Thymus (tissue), 11 donors: ENCODE data around the gene OR4Q2. TPM values are rescaled to one million over a fixed set of nuclear protein-coding genes. Genes with fewer than 3 reads are reported as not detected.

ENCODE experiments used
- DNase-seq, 9 donors: peaks; one replicate each; pipeline ENCODE4 v3.0.0-alpha.2; 2013; ENCODE audit warnings: low spot score in 9 of 9, low read depth in 6 of 9, missing footprints in 1 of 9
- H3K27ac ChIP-seq, 2 donors: one replicate each; pipeline ENCODE4 v1.5.1; 2013; ENCODE audit warnings: control low read depth in 1 of 2, low read depth in 1 of 2, low read length in 1 of 2, mild to moderate bottlenecking in 1 of 2, moderate library complexity in 1 of 2
- H3K27me3 ChIP-seq, 2 donors: one replicate each; pipeline ENCODE4 v1.5.1; 2013; ENCODE audit warnings: low read length in 1 of 2; ENCODE audit not compliant: control insufficient read depth in 2 of 2, insufficient read depth in 1 of 2
- H3K36me3 ChIP-seq, 2 donors: one replicate each; pipeline ENCODE4 v1.5.1; 2013; ENCODE audit warnings: low read length in 1 of 2, mild to moderate bottlenecking in 1 of 2, moderate library complexity in 1 of 2; ENCODE audit not compliant: control insufficient read depth in 2 of 2, insufficient read depth in 2 of 2
- H3K4me1 ChIP-seq, 2 donors: one replicate each; pipeline ENCODE4 v1.5.1; 2013; ENCODE audit warnings: low read length in 2 of 2; ENCODE audit not compliant: control insufficient read depth in 2 of 2, insufficient read depth in 2 of 2
- H3K4me3 ChIP-seq, 2 donors: one replicate each; pipeline ENCODE4 v1.5.1; 2013; ENCODE audit warnings: low read length in 2 of 2, control low read depth in 1 of 2, mild to moderate bottlenecking in 1 of 2
- H3K9me3 ChIP-seq, 2 donors: one replicate each; pipeline ENCODE4 v1.5.1; 2013; ENCODE audit warnings: low read length in 1 of 2, mild to moderate bottlenecking in 1 of 2; ENCODE audit not compliant: control insufficient read depth in 2 of 2, insufficient read depth in 1 of 2
- WGBS: extraction: QIAGEN DNeasy Blood & Tissue Kit; methylation state at CpG from one replicate; pipeline ENCODE4 v1.1.7; 2013; 5-methylcytosine and 5-hydroxymethylcytosine counted together
- polyA plus RNA-seq: library from polyadenylated mRNA; stranded (reverse); fragments of 200-250 nt; gene quantifications from one replicate; pipeline ENCODE4 v1.2.3, GENCODE V29; 2013
- total RNA-seq: library from RNA; stranded (reverse); fragments of 120-200 nt; gene quantifications from one replicate; pipeline ENCODE4 v1.2.4, GENCODE V29; 2013
- donor health status: healthy.

The OR4Q2 gene
- total and polyA plus RNA-seq, 2 donors: not detected

DNA sequence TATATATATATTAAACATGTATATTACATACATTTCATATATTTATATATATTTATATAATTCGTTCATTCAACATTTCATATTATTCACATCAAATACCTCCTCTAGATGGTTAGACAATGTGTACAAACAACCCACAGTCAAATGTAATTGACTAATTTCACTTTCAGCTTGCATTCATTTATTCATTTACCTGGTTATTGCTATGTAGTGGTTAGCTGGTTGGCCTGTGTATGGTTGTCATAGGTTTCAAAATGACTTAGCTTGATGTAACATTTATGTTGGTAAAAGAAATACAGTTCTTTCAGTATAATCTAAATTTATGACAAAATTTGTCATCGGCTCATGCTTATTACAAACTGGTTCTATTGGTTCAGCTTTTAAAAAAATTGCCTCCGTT lies 33.5 kb downstream of the OR4Q2 start:
- 64% methylated on average over 3 of the region's 3 CpGs for WGBS
- DNase-seq: no peak
- Histone ChIP-seq H3K9me3 (peaks cover 0 to 5% of the 10 kb centered on the region in 2 donors), H3K36me3 (no peaks in the 10 kb centered on the region), H3K27me3 (no peaks in the 10 kb centered on the region), H3K4me3 (no peak overlapping the region), H3K27ac (no peak overlapping the region), H3K4me1 (no peaks in the 10 kb centered on the region)

DNA sequence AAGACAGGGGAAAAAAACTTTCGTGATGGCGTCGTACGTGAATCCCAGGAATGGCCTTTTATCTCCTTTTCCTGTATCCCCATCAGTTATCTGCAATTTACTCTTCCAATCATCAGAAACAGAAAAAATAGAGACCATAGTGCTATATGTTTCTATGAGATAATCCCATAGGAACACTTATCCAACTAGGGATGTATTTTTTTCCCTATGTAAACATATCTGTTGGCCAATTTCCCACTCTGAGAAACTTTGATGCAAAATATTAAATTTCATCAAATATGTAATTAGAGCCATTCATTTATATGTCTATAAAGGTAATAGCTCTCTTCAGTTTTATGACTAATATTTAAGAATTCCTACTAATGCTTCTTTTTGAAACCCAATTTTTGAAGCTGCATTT lies 34.0 kb downstream of the OR4Q2 start, which contains the start of gene OR4K13:
TSS of gene OR4K13 (minus strand) at position 101 of the 400 bp plus-strand sequence. CDS start 1,280 bp downstream, outside the sequence.
- no peaks in the 10 kb centered on the region for H3K4me1 ChIP-seq
- 97% methylated on average over 4 of the region's 4 CpGs for WGBS
- no peak within 1 kb of the TSS for H3K27ac ChIP-seq
- no peak within 1 kb of the TSS for H3K4me3 ChIP-seq
- no peak for DNase-seq
- no peaks in the 10 kb centered on the region for H3K27me3 ChIP-seq
- peaks cover 0 to 2% of the 10 kb centered on the region in 2 donors for H3K9me3 ChIP-seq
- no peaks in the 10 kb centered on the region for H3K36me3 ChIP-seq

DNA sequence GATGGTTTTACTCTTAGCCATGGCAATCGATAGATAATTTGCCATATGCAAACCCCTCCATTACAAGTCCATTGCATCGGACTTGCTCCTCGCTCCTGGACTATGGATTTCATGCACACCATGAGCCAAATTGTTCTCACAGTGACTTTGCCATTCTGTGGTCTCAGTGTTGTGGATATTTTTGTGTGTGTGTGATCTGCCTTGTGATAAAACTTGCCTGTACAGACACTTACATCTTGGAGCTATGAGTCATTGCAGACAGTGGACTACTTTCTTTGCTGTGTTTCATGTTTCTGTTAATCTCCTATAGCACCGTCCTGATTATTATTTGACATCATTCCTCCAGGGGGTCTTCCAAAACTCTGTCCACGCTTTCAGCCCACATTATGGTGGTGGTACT lies 42.3 kb downstream of the OR4Q2 start:
- WGBS: 76% methylated on average over 5 of the region's 5 CpGs
- Histone ChIP-seq H3K9me3 (peaks cover 0 to 14% of the 10 kb centered on the region in 2 donors), H3K4me3 (no peak overlapping the region), H3K27ac (no peak overlapping the region), H3K36me3 (no peaks in the 10 kb centered on the region), H3K27me3 (no peaks in the 10 kb centered on the region), H3K4me1 (no peaks in the 10 kb centered on the region)
- no peak for DNase-seq

DNA sequence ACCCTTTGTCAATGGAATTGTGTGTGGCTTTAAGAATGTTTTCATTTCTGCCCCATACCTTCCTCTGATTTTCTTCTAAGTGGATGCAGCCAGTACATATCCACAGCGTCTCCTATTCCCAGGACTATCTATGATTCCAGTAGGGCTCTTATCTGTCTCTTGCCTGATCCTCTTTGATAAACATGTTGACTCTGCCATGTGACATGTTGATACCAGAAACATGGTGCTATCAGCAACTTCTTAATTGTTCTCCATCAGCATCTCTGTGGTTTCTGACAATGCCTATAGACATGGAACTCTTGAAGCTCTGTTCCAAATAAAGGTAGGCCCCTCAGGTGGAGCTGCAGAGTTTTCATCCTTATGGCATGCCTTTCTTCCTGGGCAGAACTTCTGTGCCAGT lies 46.2 kb downstream of the OR4Q2 start:
- 87% methylated on average over 1 of the region's 1 CpG for WGBS
- Histone ChIP-seq H3K4me3 (no peak overlapping the region), H3K27me3 (no peaks in the 10 kb centered on the region), H3K4me1 (no peaks in the 10 kb centered on the region), H3K36me3 (no peaks in the 10 kb centered on the region), H3K27ac (no peak overlapping the region), H3K9me3 (peaks cover 0 to 10% of the 10 kb centered on the region in 2 donors)
- no peak for DNase-seq

Other genes with a start within 250 kb of the OR4Q2 start
- not detected for gene OR4M1, start 228.7 kb upstream of the OR4Q2 start, total RNA-seq
- not detected for gene OR4M1, start 228.7 kb upstream of the OR4Q2 start, polyA plus RNA-seq
- not detected for gene OR4N2, start 198.4 kb upstream of the OR4Q2 start, total RNA-seq
- 0.07 TPM for gene OR4N2, start 198.4 kb upstream of the OR4Q2 start, polyA plus RNA-seq
- not detected for gene OR4K2, start 127.0 kb upstream of the OR4Q2 start, total RNA-seq
- gene OR4K2, start 127.0 kb upstream of the OR4Q2 start, polyA plus RNA-seq: under 0.01 TPM
- gene OR4K5, start 81.6 kb upstream of the OR4Q2 start, total RNA-seq: not detected
- gene OR4K5, start 81.6 kb upstream of the OR4Q2 start, polyA plus RNA-seq: not detected
- gene OR4K1, start 71.2 kb upstream of the OR4Q2 start, total RNA-seq: not detected
- gene OR4K1, start 71.2 kb upstream of the OR4Q2 start, polyA plus RNA-seq: 0.02 TPM
- gene OR4K15, start 26.6 kb upstream of the OR4Q2 start, total RNA-seq: not detected
- gene OR4K15, start 26.6 kb upstream of the OR4Q2 start, polyA plus RNA-seq: not detected
- not detected for gene OR4K14, start 17.1 kb downstream of the OR4Q2 start, total RNA-seq
- not detected for gene OR4K14, start 17.1 kb downstream of the OR4Q2 start, polyA plus RNA-seq
- gene OR4K13, start 33.9 kb downstream of the OR4Q2 start, total RNA-seq: not detected
- not detected for gene OR4K13, start 33.9 kb downstream of the OR4Q2 start, polyA plus RNA-seq
- gene OR4L1, start 57.9 kb downstream of the OR4Q2 start, total RNA-seq: not detected
- not detected for gene OR4L1, start 57.9 kb downstream of the OR4Q2 start, polyA plus RNA-seq
- gene OR4K17, start 108.6 kb downstream of the OR4Q2 start, total RNA-seq: not detected
- gene OR4K17, start 108.6 kb downstream of the OR4Q2 start, polyA plus RNA-seq: under 0.01 TPM
- gene OR4N5, start 136.7 kb downstream of the OR4Q2 start, total RNA-seq: not detected
- under 0.01 TPM for gene OR4N5, start 136.7 kb downstream of the OR4Q2 start, polyA plus RNA-seq
- not detected for gene OR11G2, start 188.7 kb downstream of the OR4Q2 start, total RNA-seq
- gene OR11G2, start 188.7 kb downstream of the OR4Q2 start, polyA plus RNA-seq: not detected
- gene OR11H6, start 221.5 kb downstream of the OR4Q2 start, total RNA-seq: not detected
- gene OR11H6, start 221.5 kb downstream of the OR4Q2 start, polyA plus RNA-seq: not detected
- not detected for gene OR11H7, start 226.8 kb downstream of the OR4Q2 start, total RNA-seq
- not detected for gene OR11H7, start 226.8 kb downstream of the OR4Q2 start, polyA plus RNA-seq
- not detected for gene OR11H4, start 237.1 kb downstream of the OR4Q2 start, total RNA-seq
- gene OR11H4, start 237.1 kb downstream of the OR4Q2 start, polyA plus RNA-seq: not detected